Activated T-helper 2 cell treated with anti-CD3 and anti-CD28 coated beads, Interferon-gamma antibody, Interleukin-2, Interleukin-4, amounts not matched to agents 10 μg/mL and 5 μg/mL and 100 μg/mL, durations not matched to agents 14 hours and 24 hours and 36 hours (primary cell): Measurements from ENCODE around the gene NCAPH2. TPM values are rescaled to one million over a fixed set of nuclear protein-coding genes. Genes with fewer than 3 reads are reported as not detected.
A peak's percentile ranks its signal among the peaks of the same experiment; 100 is the strongest.

Experiments used
- DNase-seq: peaks from one replicate; pipeline ENCODE4 v3.0.0; 2021; ENCODE audit warnings: low spot score
- H3K27ac Mint-ChIP-seq: one replicate; pipeline ENCODE4 v1.8.0; 2021; ENCODE audit warnings: mixed read lengths
- H3K27me3 Mint-ChIP-seq: one replicate; pipeline ENCODE4 v1.8.0; 2021; ENCODE audit warnings: low read depth, mixed read lengths
- H3K36me3 Mint-ChIP-seq: one replicate; pipeline ENCODE4 v1.8.0; 2021; ENCODE audit warnings: low read depth, mixed read lengths
- H3K4me1 Mint-ChIP-seq: one replicate; pipeline ENCODE4 v1.8.0; 2021; ENCODE audit warnings: low read depth, mixed read lengths
- H3K4me3 Mint-ChIP-seq: one replicate; pipeline ENCODE4 v1.8.0; 2021; ENCODE audit warnings: low read depth, mild to moderate bottlenecking, moderate library complexity, mixed read lengths
- H3K9me3 Mint-ChIP-seq: one replicate; pipeline ENCODE4 v1.8.0; 2021; ENCODE audit warnings: mixed read lengths
- intact Hi-C: fragments of 100-400 bp; cut with micrococcal nuclease; formaldehyde crosslinking; loops from one replicate; pipeline ENCODE4 v1.15.1; 2023
- total RNA-seq: library from RNA; stranded (reverse); gene quantifications from 2 replicates; pipeline ENCODE4 v1.2.3, GENCODE V29; 2022

The NCAPH2 gene
- total RNA-seq, 1 donor from 2014 or later: 112 TPM

DNA sequence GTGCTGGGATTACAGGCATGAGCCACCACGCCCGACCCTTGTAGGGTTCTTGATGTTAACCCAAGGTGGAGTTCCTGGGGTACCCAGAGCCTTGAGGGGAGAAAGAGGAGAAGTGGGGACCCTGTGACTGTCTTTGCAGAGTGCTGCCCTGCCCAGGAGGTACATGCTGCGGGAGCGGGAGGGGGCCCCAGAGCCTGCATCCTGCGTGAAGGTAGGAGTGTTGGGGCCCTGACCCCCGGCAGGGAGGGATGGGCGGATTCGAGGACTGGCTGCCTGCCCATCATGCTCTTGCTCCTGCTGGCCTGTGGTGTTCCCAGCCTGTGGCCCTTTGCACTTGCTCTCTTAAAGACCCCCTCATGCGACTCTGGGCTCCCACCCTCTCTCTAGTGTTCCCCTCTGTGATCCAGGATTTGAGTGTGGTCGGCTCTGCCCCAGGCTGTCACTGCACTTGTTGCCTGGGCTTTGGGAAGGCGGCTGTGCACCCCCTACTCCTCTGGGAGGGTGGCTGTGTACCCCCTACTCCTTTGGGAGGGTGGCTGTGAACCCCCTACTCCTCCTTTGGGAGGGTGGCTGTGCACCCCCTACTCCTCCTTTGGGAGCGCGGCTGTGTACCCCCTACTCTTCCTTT lies 12.9 kb downstream of the NCAPH2 start:
- Mint-ChIP-seq H3K27me3 (no peaks in the 10 kb centered on the region), H3K9me3 (no peaks in the 10 kb centered on the region), H3K36me3 (peaks cover 54% of the 10 kb centered on the region), H3K4me3 (no peak overlapping the region), H3K27ac (no peak overlapping the region), H3K4me1 (peaks cover 8% of the 10 kb centered on the region)
- no peak for DNase-seq
- intact Hi-C loops: loop anchor here (10.0 kb wide), 1 partner anchor 276 kb away; the partner anchor contains the start of gene TUBGCP6

DNA sequence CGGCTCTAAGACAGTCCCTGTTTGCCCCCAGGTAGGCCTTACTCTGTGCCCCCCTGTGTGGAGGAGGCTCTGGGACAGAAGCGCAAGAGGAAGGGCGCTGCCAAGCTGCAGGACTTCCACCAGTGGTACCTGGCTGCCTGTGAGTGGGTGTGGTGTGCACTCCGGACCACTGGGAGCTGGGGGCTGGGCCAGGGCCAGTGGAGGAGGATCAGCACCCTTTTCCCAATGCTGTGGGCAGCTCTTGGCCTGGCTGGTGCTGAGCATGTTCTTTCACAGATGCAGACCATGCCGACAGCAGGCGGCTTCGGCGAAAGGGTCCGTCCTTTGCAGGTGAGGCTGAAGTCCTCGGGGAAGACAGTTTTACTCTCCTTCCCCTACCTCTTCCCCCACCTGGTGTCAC lies 13.7 kb downstream of the NCAPH2 start:
- H3K36me3 Mint-ChIP-seq: peaks cover 48% of the 10 kb centered on the region
- intact Hi-C loops: loop anchor here (10.0 kb wide), 1 partner anchor 277 kb away; the partner anchor contains the start of gene TUBGCP6
- no peak overlapping the region for H3K27ac Mint-ChIP-seq
- no peaks in the 10 kb centered on the region for H3K27me3 Mint-ChIP-seq
- DNase-seq: no peak
- H3K9me3 Mint-ChIP-seq: no peaks in the 10 kb centered on the region
- no peak overlapping the region for H3K4me3 Mint-ChIP-seq
- peaks cover 8% of the 10 kb centered on the region for H3K4me1 Mint-ChIP-seq

DNA sequence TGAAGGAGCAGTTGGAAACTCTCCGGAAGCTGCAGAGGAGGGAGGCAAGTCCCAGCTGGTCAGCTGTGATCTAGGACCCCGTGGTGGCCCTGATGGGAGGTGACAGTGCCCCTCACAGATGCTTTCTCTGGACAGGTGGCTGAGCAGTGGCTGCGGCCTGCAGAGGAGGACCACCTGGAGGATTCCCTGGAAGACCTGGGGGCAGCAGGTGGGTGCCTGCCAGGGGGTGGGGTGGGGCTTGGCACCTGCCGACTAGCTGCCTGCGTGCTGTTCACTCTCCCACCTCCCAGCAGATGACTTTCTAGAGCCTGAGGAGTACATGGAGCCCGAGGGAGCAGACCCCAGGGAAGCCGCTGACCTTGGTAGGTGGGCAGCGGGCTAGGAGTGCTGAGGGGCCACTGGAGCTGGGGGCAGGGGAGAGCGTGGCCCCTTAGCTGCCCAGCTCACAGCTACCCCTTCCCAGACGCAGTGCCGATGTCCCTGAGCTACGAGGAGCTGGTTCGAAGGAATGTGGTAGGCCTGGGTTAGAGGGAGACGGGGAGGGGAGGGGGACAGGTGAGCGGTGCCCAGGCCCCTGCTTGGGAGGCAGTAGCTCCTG lies 14.3 kb downstream of the NCAPH2 start:
- Mint-ChIP-seq H3K27ac (no peak overlapping the region), H3K27me3 (no peaks in the 10 kb centered on the region), H3K9me3 (no peaks in the 10 kb centered on the region), H3K4me1 (peaks cover 13% of the 10 kb centered on the region), H3K4me3 (no peak overlapping the region), H3K36me3 (peaks cover 49% of the 10 kb centered on the region)
- no peak for DNase-seq
- intact Hi-C loops: loop anchor here (10.0 kb wide), 1 partner anchor 278 kb away; the partner anchor contains the start of gene TUBGCP6

DNA sequence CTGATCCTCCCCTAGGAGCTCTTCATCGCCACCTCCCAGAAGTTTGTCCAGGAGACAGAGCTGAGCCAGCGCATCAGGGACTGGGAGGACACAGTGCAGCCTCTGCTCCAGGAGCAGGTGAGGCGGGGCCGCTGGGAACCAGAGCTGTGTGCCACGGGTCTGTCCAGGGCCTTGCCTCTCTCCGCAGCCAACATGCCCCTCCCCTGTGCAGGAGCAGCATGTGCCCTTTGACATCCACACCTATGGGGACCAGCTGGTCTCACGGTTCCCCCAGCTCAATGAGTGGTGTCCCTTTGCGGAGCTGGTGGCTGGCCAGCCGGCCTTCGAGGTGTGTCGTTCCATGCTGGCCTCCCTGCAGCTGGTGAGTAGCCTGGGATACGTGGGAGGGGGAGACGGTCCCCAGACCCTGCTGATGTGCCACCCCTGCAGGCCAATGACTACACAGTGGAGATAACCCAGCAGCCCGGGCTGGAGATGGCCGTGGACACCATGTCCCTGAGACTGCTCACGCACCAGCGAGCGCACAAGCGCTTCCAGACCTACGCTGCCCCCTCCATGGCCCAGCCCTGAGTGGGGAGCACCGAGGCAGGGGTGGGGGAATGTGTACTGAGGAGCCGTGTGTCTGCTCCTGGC lies 14.9 kb downstream of the NCAPH2 start:
- H3K4me3 Mint-ChIP-seq: no peak overlapping the region
- no peaks in the 10 kb centered on the region for H3K27me3 Mint-ChIP-seq
- no peaks in the 10 kb centered on the region for H3K9me3 Mint-ChIP-seq
- no peak for DNase-seq
- intact Hi-C loops: loop anchor here (10.0 kb wide), 1 partner anchor 278 kb away; the partner anchor contains the start of gene TUBGCP6
- H3K36me3 Mint-ChIP-seq: peaks cover 49% of the 10 kb centered on the region
- H3K27ac Mint-ChIP-seq: no peak overlapping the region
- peaks cover 18% of the 10 kb centered on the region for H3K4me1 Mint-ChIP-seq

DNA sequence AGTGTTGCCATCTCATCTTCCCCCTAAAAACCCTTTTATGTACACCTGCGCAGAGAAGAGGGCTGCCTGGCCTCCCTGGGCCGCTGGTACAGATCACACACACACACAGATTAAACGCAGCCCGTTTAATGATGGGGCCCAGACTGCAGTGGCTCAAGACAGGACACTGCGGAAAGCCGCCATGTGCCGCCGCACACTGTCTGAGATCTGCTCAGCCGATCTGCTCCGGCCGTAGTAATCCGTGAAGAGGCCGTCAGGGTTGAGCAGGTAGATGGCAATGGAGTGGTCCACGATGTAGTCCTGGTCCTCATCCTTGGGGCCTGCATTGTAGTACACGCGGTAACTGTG lies 15.4 kb downstream of the NCAPH2 start:
- H3K27ac Mint-ChIP-seq: no peak overlapping the region
- DNase-seq: no peak
- H3K4me3 Mint-ChIP-seq: peak overlapping the region; percentile 1
- no peaks in the 10 kb centered on the region for H3K27me3 Mint-ChIP-seq
- intact Hi-C loops: loop anchor here (10.0 kb wide), 1 partner anchor 279 kb away; the partner anchor contains the start of gene TUBGCP6
- H3K9me3 Mint-ChIP-seq: no peaks in the 10 kb centered on the region
- H3K4me1 Mint-ChIP-seq: peaks cover 21% of the 10 kb centered on the region
- H3K36me3 Mint-ChIP-seq: peaks cover 51% of the 10 kb centered on the region

DNA sequence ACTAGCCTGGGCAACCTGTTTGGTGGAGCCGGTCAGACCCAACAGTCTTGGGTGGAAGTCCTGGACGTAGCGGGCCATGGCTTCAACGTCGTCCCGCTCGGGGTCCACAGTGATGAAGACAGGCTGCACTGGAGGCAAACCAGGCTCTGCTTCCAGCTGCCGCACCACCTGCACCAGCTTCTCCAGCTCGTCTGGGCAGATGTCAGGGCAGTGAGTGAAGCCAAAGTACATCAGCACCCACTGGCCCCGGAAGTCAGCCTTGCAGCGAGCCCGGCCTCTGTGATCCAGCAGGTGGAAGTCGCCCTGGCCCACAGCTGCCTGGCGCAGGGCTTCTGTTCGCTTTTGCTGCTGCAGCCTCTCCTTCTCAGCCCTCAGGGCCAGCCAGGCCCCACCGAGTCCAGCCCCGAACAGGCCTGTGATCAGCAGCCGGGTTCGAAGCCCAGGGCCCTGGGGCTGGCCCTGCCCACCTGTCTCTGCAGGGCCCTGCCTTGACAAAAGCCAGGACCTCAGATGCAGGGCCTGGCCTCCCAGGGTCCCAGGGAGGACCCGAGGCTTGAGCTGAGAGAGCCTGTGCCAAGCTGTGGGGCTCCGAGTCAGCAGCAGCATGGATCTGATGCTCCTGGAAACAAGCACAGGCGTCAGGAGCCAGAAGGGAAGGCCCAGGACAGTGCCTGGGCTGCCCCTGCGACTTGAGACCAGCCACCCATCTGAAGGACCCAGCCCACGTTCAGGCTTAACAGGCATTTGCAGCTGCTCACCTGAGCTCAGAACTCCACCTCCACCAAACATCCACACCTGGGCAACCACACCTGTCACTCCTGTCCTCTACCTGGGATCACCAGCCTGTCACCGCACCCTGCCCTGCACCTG lies 16.0 kb downstream of the NCAPH2 start:
- H3K27me3 Mint-ChIP-seq: no peaks in the 10 kb centered on the region
- peaks cover 24% of the 10 kb centered on the region for H3K4me1 Mint-ChIP-seq
- intact Hi-C loops: loop anchor here (10.0 kb wide), 1 partner anchor 279 kb away; the partner anchor contains the start of gene TUBGCP6
- no peaks in the 10 kb centered on the region for H3K9me3 Mint-ChIP-seq
- peak overlapping the region; percentile 78 for H3K27ac Mint-ChIP-seq
- no peak for DNase-seq
- peaks cover 48% of the 10 kb centered on the region for H3K36me3 Mint-ChIP-seq
- H3K4me3 Mint-ChIP-seq: peak overlapping the region; percentile 94

DNA sequence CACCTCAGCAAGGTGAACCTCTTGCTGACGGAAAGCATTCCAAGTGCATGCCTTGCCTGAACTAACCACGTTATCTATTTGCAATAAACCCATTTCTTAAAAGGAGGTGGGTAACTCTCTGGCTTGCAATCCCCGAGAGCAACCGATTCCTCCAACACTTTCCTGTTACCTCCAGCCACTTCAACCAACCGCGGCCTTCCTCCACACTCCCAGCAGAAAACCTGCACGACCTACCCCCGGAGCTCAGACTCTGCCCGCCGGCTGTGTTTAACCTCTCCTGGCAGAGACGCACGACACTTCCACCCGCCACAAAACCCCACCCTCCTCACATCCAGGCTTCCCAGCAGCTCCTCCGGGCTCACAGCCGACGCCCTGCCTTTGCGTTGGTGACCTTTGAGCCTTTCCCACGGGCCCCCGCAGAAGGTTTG lies 16.7 kb downstream of the NCAPH2 start:
- H3K36me3 Mint-ChIP-seq: peaks cover 43% of the 10 kb centered on the region

DNA sequence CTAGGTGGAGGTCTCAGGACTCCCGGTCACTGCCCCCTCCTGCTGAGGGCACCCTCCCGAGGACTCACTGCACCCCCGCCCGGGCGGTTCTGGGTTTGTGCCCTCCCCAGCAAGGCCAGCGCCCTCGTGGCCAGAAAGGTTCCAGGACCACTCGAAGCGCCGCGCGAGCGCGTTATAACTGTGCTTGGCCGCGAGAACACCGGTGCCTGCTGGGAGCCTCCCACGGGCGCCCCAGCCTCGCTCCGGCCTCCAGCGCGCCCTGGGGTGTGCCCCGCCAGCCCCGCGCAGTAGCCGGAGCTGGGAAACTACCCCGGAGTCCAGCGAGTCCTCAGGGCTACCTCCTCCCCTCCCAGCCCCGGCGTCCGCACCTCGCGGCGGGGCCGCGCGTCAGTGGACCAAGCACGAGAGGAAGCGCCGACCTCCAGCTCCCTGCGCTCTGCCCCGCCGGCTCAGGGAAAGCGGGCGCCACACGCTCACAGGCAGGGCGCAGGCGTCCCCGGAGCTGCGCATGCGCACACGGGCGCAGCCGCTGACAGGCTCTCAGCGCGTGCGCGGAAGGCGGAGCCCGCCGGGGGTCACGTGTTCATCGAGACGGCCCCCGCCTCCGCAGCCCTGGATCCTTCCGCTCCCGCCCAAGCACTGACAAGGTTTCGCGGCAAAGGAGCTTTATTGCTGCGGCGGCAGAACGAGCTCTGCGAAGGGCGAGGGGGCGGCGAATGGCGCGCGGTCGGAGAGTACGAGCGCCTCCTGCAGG lies 17.3 kb downstream of the NCAPH2 start, which contains the start of gene SCO2:
SCO2 (minus strand) TSS at position 495 of the 754 bp plus-strand sequence. CDS start 1,187 bp downstream, outside the sequence.
- Mint-ChIP-seq H3K36me3 (peaks cover 38% of the 10 kb centered on the region), H3K27ac (peak within 1 kb of the TSS; percentile 81), H3K27me3 (no peaks in the 10 kb centered on the region)

More for the DNA sequence above, 16.7 kb downstream of the NCAPH2 start:
- intact Hi-C loops: loop anchor here (1.0 to 10.0 kb wide), 4 partner anchors 16 to 280 kb away; partner anchors contain the start of genes NCAPH2 and TUBGCP6
- peak overlapping the region; percentile 94 for H3K4me3 Mint-ChIP-seq
- H3K27me3 Mint-ChIP-seq: no peaks in the 10 kb centered on the region
- no peak for DNase-seq
- H3K9me3 Mint-ChIP-seq: no peaks in the 10 kb centered on the region
- peaks cover 24% of the 10 kb centered on the region for H3K4me1 Mint-ChIP-seq
- H3K27ac Mint-ChIP-seq: peak overlapping the region; percentile 78

DNA sequence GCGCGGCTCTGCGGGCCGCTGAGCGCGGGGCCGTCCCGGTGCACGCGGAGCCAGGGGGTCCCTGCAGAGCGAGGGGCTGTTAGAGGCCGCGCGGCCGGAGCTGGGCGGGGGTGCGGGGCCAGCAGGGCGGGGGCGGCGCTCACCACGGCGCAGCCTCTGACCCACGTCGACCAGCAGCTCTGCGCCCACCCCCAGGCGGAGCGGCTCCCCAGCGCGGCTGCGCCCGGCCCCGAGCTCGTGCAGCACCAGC lies 17.8 kb downstream of the NCAPH2 start:
- H3K27me3 Mint-ChIP-seq: no peaks in the 10 kb centered on the region
- H3K4me1 Mint-ChIP-seq: peaks cover 24% of the 10 kb centered on the region
- DNase-seq: no peak
- H3K4me3 Mint-ChIP-seq: peak overlapping the region; percentile 94
- H3K36me3 Mint-ChIP-seq: peaks cover 37% of the 10 kb centered on the region
- H3K27ac Mint-ChIP-seq: peak overlapping the region; percentile 62
- no peaks in the 10 kb centered on the region for H3K9me3 Mint-ChIP-seq
- intact Hi-C loops: loop anchor here (1.0 to 10.0 kb wide), 4 partner anchors 17 to 281 kb away; partner anchors contain the start of genes NCAPH2 and TUBGCP6

More for the DNA sequence above, 17.3 kb downstream of the NCAPH2 start, which contains the start of gene SCO2:
- intact Hi-C loops: loop anchor here (1.0 to 10.0 kb wide), 4 partner anchors 17 to 280 kb away; partner anchors contain the start of genes NCAPH2 and TUBGCP6
- Mint-ChIP-seq H3K4me3 (peak within 1 kb of the TSS; percentile 94), H3K9me3 (no peaks in the 10 kb centered on the region), H3K4me1 (peaks cover 24% of the 10 kb centered on the region)
- DNase-seq: peak; percentile 97

DNA sequence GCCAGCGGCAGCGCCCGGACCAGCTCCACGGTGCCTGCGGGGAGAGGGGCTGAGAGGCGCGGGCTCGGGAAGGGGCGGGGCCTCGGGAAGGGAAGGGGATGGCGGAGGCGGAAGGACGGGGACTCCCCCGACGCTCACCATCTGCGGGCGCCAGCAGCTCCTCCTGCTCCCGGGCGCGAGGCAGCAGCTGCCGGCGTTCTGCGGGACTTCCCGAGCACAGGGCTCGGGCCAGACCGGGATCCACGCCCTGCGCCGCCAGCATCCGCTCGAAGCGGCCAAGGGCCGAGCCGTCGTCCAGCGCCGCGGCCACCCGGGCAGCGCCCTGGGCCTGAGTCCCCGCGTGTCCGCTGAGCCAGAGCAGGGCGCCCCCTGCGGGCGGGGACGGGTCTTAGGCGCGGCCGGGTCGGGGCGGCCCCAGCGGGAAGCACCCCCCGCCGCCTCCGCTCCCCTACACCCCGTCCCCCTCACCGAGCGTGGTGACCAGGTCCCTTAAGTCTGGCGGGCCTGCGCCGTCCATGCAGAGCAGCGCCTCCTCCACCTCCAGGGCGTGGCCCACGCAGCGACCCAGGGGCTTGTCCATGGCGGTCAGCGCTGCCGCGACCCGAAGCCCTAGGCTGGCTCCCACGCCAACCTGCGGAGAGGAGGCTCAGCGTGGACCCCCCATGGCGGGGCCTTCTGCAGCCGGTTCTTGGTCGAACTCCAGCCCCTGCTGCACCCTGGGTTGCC lies 18.2 kb downstream of the NCAPH2 start:
- Mint-ChIP-seq H3K27me3 (no peaks in the 10 kb centered on the region), H3K36me3 (peaks cover 34% of the 10 kb centered on the region), H3K9me3 (no peaks in the 10 kb centered on the region), H3K4me1 (peaks cover 24% of the 10 kb centered on the region), H3K4me3 (peak overlapping the region; percentile 76), H3K27ac (peak overlapping the region; percentile 81)
- intact Hi-C loops: loop anchor here (5.0 to 10.0 kb wide), 2 partner anchors 54 to 281 kb away; partner anchors contain the start of gene TUBGCP6
- peak; percentile 85 for DNase-seq
